ENCODE data around the gene BUD31.
"Not testable (repeated sequence)": the region's sequence is repeated elsewhere in the genome, so short reads cannot be mapped to it uniquely, and the experiment has no call there.

Gene BUD31

GRCh38 chr7:99380823-99381663 is 27.7 kb upstream of the BUD31 start:
- DNase-seq = no peak

- no peak for DNase-seq
Measured at GRCh38 chr7:99381664-99382075, 27.1 kb upstream of the BUD31 start.

- DNase-seq = no peak
Measured at GRCh38 chr7:99383203-99383602, 25.6 kb upstream of the BUD31 start.

- DNase-seq = no peak
Measured at GRCh38 chr7:99383791-99384370, 24.9 kb upstream of the BUD31 start.

- no peak for DNase-seq
Measured at GRCh38 chr7:99384523-99384922, 24.2 kb upstream of the BUD31 start.

- DNase-seq = no peak
Measured at GRCh38 chr7:99385564-99385963, 23.2 kb upstream of the BUD31 start.

GRCh38 chr7:99386584-99387238 is 22.1 kb upstream of the BUD31 start:
- no peak for DNase-seq

- DNase-seq = not testable (repeated sequence)
Measured at GRCh38 chr7:99387239-99387635, 21.5 kb upstream of the BUD31 start.

- DNase-seq = no peak
Measured at GRCh38 chr7:99387912-99388311, 20.9 kb upstream of the BUD31 start.

GRCh38 chr7:99389772-99390171 is 19.0 kb upstream of the BUD31 start:
- no peak for DNase-seq

- no peak for DNase-seq
Measured at GRCh38 chr7:99390941-99391602, 17.7 kb upstream of the BUD31 start.

- peak in 1 of 3 experiments; percentile 75 for DNase-seq
Measured at GRCh38 chr7:99392046-99392445, 16.7 kb upstream of the BUD31 start.

GRCh38 chr7:99392659-99393354 is 16.0 kb upstream of the BUD31 start:
- DNase-seq = peak; percentile 94 to 97 (median 95)

GRCh38 chr7:99393355-99394187 is 15.2 kb upstream of the BUD31 start:
- peak in 1 of 3 experiments; percentile 78 for DNase-seq

GRCh38 chr7:99394188-99394502 is 14.6 kb upstream of the BUD31 start:
- DNase-seq = no peak

GRCh38 chr7:99395616-99396327 is 13.0 kb upstream of the BUD31 start:
- DNase-seq = no peak

- no peak for DNase-seq
Measured at GRCh38 chr7:99396418-99397296, 12.1 kb upstream of the BUD31 start.

- no peak for DNase-seq
Measured at GRCh38 chr7:99397297-99397983, 11.3 kb upstream of the BUD31 start.

GRCh38 chr7:99398891-99399445 is 9.8 kb upstream of the BUD31 start:
- no peak for DNase-seq

Data from NCI-H1417 (cell line).